Neural cell (in vitro differentiated cells): Measurements from ENCODE around the gene EXOC6B.

Experiments used
- CTCF ChIP-seq: fragments of 450-650 bp; IDR thresholded peaks from 2 replicates; pipeline ENCODE4 v1.5.1; 2014; ENCODE audit warnings: antibody characterized with exemption, mild to moderate bottlenecking, moderate library complexity; ENCODE audit not compliant: poor library complexity, severe bottlenecking
- EP300 ChIP-seq: fragments of 450-650 bp; conservative IDR thresholded peaks from 2 replicates; pipeline ENCODE4 v1.6.1; 2014; ENCODE audit warnings: antibody characterized with exemption, mild to moderate bottlenecking, moderate library complexity; ENCODE audit not compliant: poor library complexity, severe bottlenecking
- EZH2 ChIP-seq: fragments of 200-600, 300-800 bp; shearing (Covaris generic), sonication (generic); IDR thresholded peaks from 2 replicates; pipeline ENCODE4 v1.6.1; 2014; ENCODE audit warnings: antibody characterized with exemption, low read length, borderline replicate concordance, mild to moderate bottlenecking; ENCODE audit not compliant: insufficient read depth, poor library complexity, severe bottlenecking
- MXI1 ChIP-seq: fragments of 450-650 bp; conservative IDR thresholded peaks from 2 replicates; pipeline ENCODE4 v1.6.1; 2014; ENCODE audit warnings: antibody characterized with exemption, mild to moderate bottlenecking; ENCODE audit not compliant: poor library complexity, severe bottlenecking
- POLR2AphosphoS5 ChIP-seq: IDR thresholded peaks from 2 replicates; pipeline ENCODE4 v1.6.1; 2012
- RAD21 ChIP-seq: fragments of 450-650 bp; conservative IDR thresholded peaks from 2 replicates; pipeline ENCODE4 v1.6.1; 2014; ENCODE audit warnings: antibody characterized with exemption, mild to moderate bottlenecking, moderate library complexity
- SMC3 ChIP-seq: fragments of 450-650 bp; conservative IDR thresholded peaks from 2 replicates; pipeline ENCODE4 v1.6.1; 2014; ENCODE audit warnings: antibody characterized with exemption, mild to moderate bottlenecking, moderate library complexity; ENCODE audit not compliant: poor library complexity
- TAF1 ChIP-seq: IDR thresholded peaks from 2 replicates; pipeline ENCODE4 v1.6.1; 2012; ENCODE audit warnings: low read depth
- TF ChIP-seq, protein P1 (sequence below): IDR thresholded peaks from 2 replicates; pipeline ENCODE4 v1.6.1; 2012; ENCODE audit warnings: borderline replicate concordance

- no peak for TF ChIP-seq CTCF
- TF ChIP-seq POLR2AphosphoS5: no peak
- TF ChIP-seq, protein P1, sequence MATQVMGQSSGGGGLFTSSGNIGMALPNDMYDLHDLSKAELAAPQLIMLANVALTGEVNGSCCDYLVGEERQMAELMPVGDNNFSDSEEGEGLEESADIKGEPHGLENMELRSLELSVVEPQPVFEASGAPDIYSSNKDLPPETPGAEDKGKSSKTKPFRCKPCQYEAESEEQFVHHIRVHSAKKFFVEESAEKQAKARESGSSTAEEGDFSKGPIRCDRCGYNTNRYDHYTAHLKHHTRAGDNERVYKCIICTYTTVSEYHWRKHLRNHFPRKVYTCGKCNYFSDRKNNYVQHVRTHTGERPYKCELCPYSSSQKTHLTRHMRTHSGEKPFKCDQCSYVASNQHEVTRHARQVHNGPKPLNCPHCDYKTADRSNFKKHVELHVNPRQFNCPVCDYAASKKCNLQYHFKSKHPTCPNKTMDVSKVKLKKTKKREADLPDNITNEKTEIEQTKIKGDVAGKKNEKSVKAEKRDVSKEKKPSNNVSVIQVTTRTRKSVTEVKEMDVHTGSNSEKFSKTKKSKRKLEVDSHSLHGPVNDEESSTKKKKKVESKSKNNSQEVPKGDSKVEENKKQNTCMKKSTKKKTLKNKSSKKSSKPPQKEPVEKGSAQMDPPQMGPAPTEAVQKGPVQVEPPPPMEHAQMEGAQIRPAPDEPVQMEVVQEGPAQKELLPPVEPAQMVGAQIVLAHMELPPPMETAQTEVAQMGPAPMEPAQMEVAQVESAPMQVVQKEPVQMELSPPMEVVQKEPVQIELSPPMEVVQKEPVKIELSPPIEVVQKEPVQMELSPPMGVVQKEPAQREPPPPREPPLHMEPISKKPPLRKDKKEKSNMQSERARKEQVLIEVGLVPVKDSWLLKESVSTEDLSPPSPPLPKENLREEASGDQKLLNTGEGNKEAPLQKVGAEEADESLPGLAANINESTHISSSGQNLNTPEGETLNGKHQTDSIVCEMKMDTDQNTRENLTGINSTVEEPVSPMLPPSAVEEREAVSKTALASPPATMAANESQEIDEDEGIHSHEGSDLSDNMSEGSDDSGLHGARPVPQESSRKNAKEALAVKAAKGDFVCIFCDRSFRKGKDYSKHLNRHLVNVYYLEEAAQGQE: no peak
- TF ChIP-seq MXI1: no peak
- no peak for TF ChIP-seq EP300
- no peak for TF ChIP-seq TAF1
- TF ChIP-seq EZH2: no peak
- TF ChIP-seq SMC3: no peak
- no peak for TF ChIP-seq RAD21
These were observed 15.8 kb upstream of the EXOC6B start for GRCh38 chr2:72841462-72842125.
